ENCODE measurements around the gene SLC26A2. TPM values are rescaled to one million over a fixed set of nuclear protein-coding genes. Genes with fewer than 3 reads are reported as not detected.

SLC26A2 gene
- 12.6 TPM for polyA plus RNA-seq (2013, experiment 1 of 2)
- 13.5 TPM for polyA plus RNA-seq (2013, experiment 2 of 2)

DNA sequence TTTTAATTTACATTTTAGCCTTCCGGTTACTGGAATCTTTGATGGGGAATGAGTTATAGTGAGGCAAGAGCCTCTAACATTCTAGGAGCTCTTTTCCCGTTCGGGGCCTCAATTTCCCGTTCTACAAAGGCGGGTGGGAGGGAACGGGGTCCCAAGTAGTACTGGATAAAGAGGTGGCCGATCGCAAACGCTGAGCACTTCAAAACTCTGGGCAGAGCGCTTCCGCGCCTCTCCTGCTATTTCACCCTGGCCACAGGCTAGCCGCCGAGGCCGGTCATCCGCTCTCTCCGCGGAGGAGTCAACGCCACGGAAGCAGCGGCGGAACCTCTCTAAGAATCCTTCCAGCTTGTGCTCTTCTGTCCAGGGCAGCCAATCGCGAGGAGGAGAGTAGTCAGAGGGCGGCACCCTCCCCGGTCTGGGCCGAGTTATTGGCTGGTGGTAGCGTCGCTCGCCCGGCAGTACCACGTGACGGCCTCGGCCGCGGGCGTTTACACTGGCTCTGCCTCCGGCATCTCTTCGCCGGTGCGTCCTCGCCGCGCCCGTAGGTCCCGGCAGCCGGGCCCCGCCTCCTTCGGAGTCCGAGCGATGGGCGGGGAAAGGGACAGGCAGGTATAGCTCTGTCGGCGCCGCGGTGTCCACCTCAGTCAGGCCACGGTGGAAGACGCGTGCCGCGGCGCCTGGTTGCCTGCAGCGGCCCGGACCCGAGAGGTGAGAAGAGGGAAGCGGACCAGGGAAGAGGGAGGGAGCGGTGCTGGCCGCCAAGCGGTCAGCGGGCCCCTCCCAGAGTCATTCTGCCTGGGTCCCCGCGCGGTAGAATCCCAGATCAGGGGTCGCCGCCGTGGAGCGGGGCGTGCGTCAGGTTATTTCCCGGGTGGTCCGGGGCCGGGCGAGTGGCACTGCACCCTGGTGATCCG lies at the start of gene SLC26A2:
Gene SLC26A2 (plus strand): TSS at position 487 of the 914 bp plus-strand sequence. CDS start 16,895 bp downstream, outside the sequence.
- Histone ChIP-seq H3K36me3 (ENCODE audit: control insufficient read depth, insufficient read depth, low read length) (no peaks in the 10 kb centered on the region), H3K4me3 (ENCODE audit: extremely low read depth, insufficient read depth, low read length, poor library complexity, severe bottlenecking) (peak within 1 kb of the TSS; percentile 72), H3K27ac (ENCODE audit: low read depth, low read length, severe bottlenecking) (peak within 1 kb of the TSS; percentile 92), H3K9me3 (ENCODE audit: control insufficient read depth, low read length) (no peaks in the 10 kb centered on the region), H3K4me1 (ENCODE audit: control insufficient read depth, insufficient read depth, low read length, poor library complexity, severe bottlenecking) (peaks cover 11% of the 10 kb centered on the region)
- WGBS, 2 experiments (ENCODE audit: insufficient coverage in 2 of 2): 0 to 1% methylated on average over 65 to 79 of the region's 84 CpGs

DNA sequence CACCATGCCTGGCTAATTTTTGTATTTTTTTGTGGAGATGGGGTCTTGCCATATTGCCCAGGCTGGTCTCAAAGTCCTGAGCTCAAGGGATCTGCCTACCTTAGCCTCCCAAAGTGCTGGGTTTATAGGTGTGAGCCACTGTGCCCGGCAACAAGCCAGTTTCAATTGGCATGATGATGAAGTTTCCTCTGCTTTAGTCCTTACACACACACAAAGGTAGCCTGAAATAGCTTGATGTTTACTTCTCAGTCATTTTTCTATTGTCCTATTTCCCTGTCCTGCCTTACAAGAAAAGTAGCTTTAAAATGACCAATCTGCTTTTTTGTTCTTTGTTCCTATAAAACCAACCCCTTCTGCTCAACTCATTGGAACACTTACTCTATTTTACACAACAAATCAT lies 49.5 kb upstream of the SLC26A2 start:
- Histone ChIP-seq H3K4me1 (ENCODE audit: control insufficient read depth, insufficient read depth, low read length, poor library complexity, severe bottlenecking) (peaks cover 16% of the 10 kb centered on the region), H3K9me3 (ENCODE audit: control insufficient read depth, low read length) (no peaks in the 10 kb centered on the region), H3K27ac (ENCODE audit: low read depth, low read length, severe bottlenecking) (no peak overlapping the region), H3K36me3 (ENCODE audit: control insufficient read depth, insufficient read depth, low read length) (no peaks in the 10 kb centered on the region), H3K4me3 (ENCODE audit: extremely low read depth, insufficient read depth, low read length, poor library complexity, severe bottlenecking) (no peak overlapping the region)
- WGBS, 2 experiments (ENCODE audit: insufficient coverage in 2 of 2): 88 to 100% methylated on average over 1 of the region's 1 CpG

DNA sequence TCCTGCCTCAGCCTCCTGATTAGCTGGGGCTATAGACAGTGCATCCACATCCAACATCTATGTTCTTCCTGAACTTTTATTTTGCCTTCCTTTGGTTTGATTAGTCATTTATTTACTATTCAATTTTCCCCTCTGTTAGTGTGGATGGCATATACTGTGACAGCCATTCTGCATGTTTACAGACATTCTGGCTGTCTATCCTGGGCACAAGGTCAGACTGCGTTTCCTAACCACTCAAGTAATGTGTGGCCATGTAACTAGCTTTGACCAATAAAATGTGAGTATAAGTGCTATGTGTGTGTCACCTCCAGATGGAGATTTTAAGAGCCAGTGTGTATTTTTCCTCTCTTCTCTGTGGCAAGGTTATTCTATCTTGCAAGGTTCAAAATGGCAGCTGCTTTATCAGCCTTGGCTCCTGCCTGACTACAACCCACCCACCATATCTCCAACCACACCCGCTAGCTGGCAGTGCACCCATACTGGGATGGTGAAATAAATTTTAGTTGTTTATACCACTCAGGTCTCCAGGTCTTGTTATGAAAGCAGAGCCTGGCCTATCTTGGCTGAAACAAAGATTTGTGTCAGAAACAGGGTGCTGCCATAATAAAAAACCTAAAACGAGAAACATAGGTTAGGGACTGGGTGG lies 48.2 kb upstream of the SLC26A2 start:
- H3K36me3 ChIP-seq (ENCODE audit: control insufficient read depth, insufficient read depth, low read length): no peaks in the 10 kb centered on the region
- 88 to 100% methylated on average over 1 to 2 of the region's 3 CpGs for WGBS, 2 experiments (ENCODE audit: insufficient coverage in 2 of 2)
- peaks cover 16% of the 10 kb centered on the region for H3K4me1 ChIP-seq (ENCODE audit: control insufficient read depth, insufficient read depth, low read length, poor library complexity, severe bottlenecking)
- no peaks in the 10 kb centered on the region for H3K9me3 ChIP-seq (ENCODE audit: control insufficient read depth, low read length)
- H3K27ac ChIP-seq (ENCODE audit: low read depth, low read length, severe bottlenecking): no peak overlapping the region
- no peak overlapping the region for H3K4me3 ChIP-seq (ENCODE audit: extremely low read depth, insufficient read depth, low read length, poor library complexity, severe bottlenecking)

DNA sequence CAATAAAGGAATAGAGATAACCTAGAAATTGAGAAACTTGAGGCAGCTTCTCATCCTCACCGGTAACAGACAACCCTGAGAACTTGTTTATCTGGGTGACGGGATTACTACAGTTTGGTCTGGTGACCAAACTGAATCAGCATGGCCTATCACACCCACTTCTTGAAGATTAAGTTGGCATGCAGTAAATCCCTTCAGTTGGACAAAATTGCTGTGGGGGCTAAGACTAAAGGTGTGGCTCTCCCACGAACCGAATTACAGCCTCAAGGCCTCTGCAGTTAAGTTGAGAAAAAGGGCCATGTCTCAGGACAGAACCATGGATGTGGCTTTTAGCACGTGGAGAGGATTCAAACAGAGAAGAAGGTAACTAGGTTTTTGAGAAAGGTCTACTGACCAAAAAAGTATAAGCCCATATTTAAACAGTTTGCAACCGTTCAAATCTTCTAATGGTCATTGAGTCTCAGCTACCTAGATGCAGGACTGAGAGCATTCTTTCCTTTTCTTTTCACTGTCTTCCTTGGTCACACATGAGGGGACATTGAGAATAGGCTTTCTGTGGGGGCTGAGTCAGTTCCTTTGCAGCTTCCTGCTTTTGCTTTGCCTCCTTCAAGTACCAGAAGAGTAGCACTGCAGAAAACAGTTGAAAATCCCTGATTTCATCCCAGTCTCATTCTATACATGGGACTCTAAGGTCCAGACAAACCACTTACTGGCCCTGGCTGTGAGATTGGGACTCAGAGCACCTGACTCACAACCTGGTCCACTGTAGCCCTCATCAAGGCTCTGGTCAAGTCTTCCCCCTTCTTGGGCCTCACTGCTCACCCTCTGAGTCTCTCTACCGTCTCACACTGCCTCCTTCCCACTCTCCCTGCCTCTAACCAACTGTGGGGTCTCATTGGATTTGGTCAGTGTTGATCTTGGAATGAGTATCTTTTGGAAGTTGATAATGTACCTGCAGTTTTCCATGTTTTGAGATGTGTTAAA lies 46.8 kb upstream of the SLC26A2 start:
- Histone ChIP-seq H3K4me3 (ENCODE audit: extremely low read depth, insufficient read depth, low read length, poor library complexity, severe bottlenecking) (no peak overlapping the region), H3K36me3 (ENCODE audit: control insufficient read depth, insufficient read depth, low read length) (no peaks in the 10 kb centered on the region), H3K27ac (ENCODE audit: low read depth, low read length, severe bottlenecking) (no peak overlapping the region), H3K4me1 (ENCODE audit: control insufficient read depth, insufficient read depth, low read length, poor library complexity, severe bottlenecking) (peaks cover 16% of the 10 kb centered on the region), H3K9me3 (ENCODE audit: control insufficient read depth, low read length) (no peaks in the 10 kb centered on the region)
- WGBS, 2 experiments (ENCODE audit: insufficient coverage in 2 of 2): 79 to 91% methylated on average over 5 to 7 of the region's 7 CpGs

DNA sequence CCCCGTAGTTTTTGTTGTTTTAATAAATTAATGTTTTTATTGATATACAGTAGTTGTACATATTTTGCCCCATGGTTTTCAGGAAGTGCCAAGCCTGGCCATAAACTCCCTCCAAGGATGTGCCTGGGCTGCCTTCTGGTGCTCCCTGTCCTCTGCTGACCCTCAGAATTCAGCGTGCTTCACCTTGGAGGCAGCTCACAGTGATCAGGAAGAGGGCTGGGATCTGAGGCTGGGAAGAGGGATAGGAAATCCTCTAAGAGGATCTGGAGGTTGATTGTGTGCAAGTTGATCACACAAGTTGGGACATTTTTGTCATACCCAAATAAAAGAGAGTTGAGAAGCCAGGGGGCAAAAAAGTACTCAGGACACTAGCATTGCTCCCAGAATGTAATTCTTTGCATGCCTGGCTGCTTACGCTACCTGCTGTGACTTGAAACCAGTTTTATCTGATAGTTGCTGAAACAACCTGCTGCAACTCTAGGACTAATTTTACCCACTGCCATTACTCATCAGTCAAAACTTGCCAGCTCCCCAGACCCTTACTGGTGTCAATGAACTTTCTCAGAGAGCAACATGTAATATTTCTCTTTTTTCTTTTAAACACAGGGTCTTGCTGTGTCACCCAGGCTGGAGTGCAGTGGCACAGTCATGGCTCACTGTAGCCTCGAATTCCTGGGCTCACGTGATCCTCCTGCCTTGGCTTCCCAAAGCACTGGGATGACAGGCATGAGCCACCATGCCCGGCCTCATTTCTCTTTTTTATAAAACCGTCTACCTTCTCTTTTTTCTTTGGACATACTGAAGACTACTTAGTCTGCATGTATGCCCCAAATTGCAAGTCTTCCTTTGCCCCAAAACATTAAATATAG lies 44.9 kb upstream of the SLC26A2 start:
- H3K4me3 ChIP-seq (ENCODE audit: extremely low read depth, insufficient read depth, low read length, poor library complexity, severe bottlenecking): no peak overlapping the region
- H3K9me3 ChIP-seq (ENCODE audit: control insufficient read depth, low read length): no peaks in the 10 kb centered on the region
- H3K36me3 ChIP-seq (ENCODE audit: control insufficient read depth, insufficient read depth, low read length): no peaks in the 10 kb centered on the region
- WGBS, 2 experiments (ENCODE audit: insufficient coverage in 2 of 2): 85 to 100% methylated on average over 3 to 6 of the region's 7 CpGs
- peaks cover 16% of the 10 kb centered on the region for H3K4me1 ChIP-seq (ENCODE audit: control insufficient read depth, insufficient read depth, low read length, poor library complexity, severe bottlenecking)
- H3K27ac ChIP-seq (ENCODE audit: low read depth, low read length, severe bottlenecking): no peak overlapping the region

DNA sequence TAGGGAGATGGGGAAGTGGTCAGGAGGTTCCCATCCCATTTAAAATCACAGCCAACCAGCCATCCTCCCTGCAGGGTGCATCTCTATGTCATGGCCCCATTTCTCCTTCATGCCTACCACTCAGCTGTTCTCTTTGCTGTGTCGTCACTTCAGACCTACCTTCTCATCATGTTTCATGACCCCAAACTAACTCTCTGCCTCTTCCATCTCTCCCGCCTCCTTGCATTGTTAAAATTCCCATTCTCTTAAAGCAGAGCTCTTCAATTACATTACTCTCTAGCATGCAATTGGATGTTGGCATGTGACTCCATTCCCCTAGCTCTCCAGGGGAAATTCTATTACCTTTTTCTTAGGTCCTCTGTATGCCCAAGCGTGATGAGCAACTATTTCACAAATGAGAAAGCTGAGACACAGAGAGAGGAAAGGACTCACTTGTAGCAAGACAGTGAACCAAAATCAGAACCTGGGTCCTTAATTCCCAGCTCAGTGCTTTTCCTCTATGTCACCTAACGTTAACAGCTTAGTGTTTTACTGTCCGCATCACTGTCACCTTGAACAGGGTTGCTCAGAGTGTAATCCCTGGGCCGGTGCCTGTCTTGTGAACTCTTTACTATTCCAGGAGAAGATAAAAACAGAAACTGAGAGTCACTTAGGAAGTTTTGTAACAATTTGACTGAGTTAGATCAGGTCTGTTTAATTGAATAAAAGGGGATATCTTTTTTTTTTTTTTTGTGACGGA lies 44.1 kb upstream of the SLC26A2 start:
- Histone ChIP-seq H3K4me3 (ENCODE audit: extremely low read depth, insufficient read depth, low read length, poor library complexity, severe bottlenecking) (no peak overlapping the region), H3K27ac (ENCODE audit: low read depth, low read length, severe bottlenecking) (no peak overlapping the region)
- WGBS, 2 experiments (ENCODE audit: insufficient coverage in 2 of 2): 91 to 94% methylated on average over 5 to 6 of the region's 7 CpGs

DNA sequence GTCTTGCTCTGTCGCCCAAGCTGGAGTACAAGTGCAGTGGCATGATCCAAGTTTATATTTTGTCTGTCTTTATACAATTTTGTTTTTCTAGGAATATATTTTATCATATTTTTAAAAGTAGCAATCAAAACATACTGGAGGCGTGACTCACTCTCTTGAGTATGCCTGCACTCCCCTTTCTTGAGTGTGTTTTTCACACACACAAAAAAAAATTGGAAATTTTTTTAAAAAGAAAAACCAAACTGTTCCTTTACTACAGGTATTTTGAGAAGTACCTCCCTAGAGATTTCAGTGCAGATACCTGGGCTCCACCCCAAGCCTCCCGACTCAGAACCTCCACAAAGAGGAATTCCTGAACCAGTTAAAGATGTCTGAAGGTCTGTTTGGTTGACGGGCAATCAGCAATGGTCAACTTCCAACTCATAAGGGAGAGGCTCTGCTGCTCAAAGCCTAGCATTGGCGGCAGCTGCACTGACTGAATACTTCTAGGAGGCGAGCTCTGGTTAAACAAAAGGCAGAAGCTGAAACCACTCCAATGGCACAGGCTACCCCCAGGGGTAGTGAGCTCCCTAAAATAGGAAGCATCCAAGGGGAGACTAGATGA lies 43.4 kb upstream of the SLC26A2 start:
- 90 to 100% methylated on average over 2 to 3 of the region's 6 CpGs for WGBS, 2 experiments (ENCODE audit: insufficient coverage in 2 of 2)
- no peaks in the 10 kb centered on the region for H3K9me3 ChIP-seq (ENCODE audit: control insufficient read depth, low read length)
- no peak overlapping the region for H3K4me3 ChIP-seq (ENCODE audit: extremely low read depth, insufficient read depth, low read length, poor library complexity, severe bottlenecking)
- H3K27ac ChIP-seq (ENCODE audit: low read depth, low read length, severe bottlenecking): no peak overlapping the region
- H3K4me1 ChIP-seq (ENCODE audit: control insufficient read depth, insufficient read depth, low read length, poor library complexity, severe bottlenecking): peaks cover 16% of the 10 kb centered on the region
- no peaks in the 10 kb centered on the region for H3K36me3 ChIP-seq (ENCODE audit: control insufficient read depth, insufficient read depth, low read length)

More for the DNA sequence above, 44.1 kb upstream of the SLC26A2 start:
- H3K4me1 ChIP-seq (ENCODE audit: control insufficient read depth, insufficient read depth, low read length, poor library complexity, severe bottlenecking): peaks cover 16% of the 10 kb centered on the region
- H3K9me3 ChIP-seq (ENCODE audit: control insufficient read depth, low read length): no peaks in the 10 kb centered on the region
- no peaks in the 10 kb centered on the region for H3K36me3 ChIP-seq (ENCODE audit: control insufficient read depth, insufficient read depth, low read length)

DNA sequence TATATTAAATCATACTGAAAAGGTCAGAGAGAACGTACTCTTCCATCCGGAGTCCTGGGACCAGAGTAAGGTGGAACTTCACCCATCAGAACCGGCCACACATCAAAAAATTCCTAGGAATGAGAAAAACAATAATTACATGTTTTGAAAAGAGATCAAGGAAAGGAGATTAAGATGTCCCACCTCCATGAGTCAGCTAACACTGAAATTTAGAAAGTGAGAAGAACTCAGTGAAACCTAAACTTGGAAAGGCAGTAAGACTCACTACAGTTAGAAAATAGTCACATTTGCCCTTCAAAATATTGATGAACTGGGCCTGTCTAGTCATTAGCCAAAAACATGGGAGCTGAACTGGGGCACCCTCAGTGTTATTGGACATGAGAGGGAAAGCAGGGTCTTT lies 39.0 kb upstream of the SLC26A2 start:
- Histone ChIP-seq H3K9me3 (ENCODE audit: control insufficient read depth, low read length) (no peaks in the 10 kb centered on the region), H3K27ac (ENCODE audit: low read depth, low read length, severe bottlenecking) (no peak overlapping the region), H3K36me3 (ENCODE audit: control insufficient read depth, insufficient read depth, low read length) (no peaks in the 10 kb centered on the region), H3K4me1 (ENCODE audit: control insufficient read depth, insufficient read depth, low read length, poor library complexity, severe bottlenecking) (no peaks in the 10 kb centered on the region), H3K4me3 (ENCODE audit: extremely low read depth, insufficient read depth, low read length, poor library complexity, severe bottlenecking) (no peak overlapping the region)
- WGBS, 2 experiments (ENCODE audit: insufficient coverage in 2 of 2): no CpG with 5 or more reads among the region's 3 CpGs

DNA sequence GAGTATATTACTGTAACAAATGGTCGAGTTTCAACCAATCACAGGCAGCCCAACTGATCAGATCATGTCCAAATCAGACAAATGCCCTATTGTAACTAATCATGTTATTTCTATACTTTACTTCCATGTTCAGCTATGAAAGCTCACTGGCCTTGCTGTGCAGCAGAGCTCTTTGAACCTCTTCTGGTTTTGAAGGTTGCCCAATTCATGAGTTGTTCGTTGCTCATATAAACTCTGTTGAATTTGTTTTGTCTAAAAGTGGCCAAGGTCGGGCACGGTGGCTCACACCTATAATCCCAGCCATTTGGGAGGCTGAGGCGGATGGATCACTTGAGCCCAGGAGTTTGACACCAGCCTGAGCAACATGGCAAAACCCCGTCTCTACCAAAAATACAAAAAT lies 37.6 kb upstream of the SLC26A2 start:
- Histone ChIP-seq H3K36me3 (ENCODE audit: control insufficient read depth, insufficient read depth, low read length) (no peaks in the 10 kb centered on the region), H3K27ac (ENCODE audit: low read depth, low read length, severe bottlenecking) (no peak overlapping the region), H3K4me3 (ENCODE audit: extremely low read depth, insufficient read depth, low read length, poor library complexity, severe bottlenecking) (no peak overlapping the region), H3K9me3 (ENCODE audit: control insufficient read depth, low read length) (no peaks in the 10 kb centered on the region), H3K4me1 (ENCODE audit: control insufficient read depth, insufficient read depth, low read length, poor library complexity, severe bottlenecking) (no peaks in the 10 kb centered on the region)
- WGBS, 2 experiments (ENCODE audit: insufficient coverage in 2 of 2): 85 to 95% methylated on average over 4 to 5 of the region's 6 CpGs

Measured in mesodermal cell (in vitro differentiated cells).